ENCODE measurements around the gene BAZ2B.

- TF ChIP-seq JUND (IDR thresholded peaks at IDR 0.05) (no peak), CTCF (IDR thresholded peaks at IDR 0.05) (no peak), GABPA (IDR thresholded peaks at IDR 0.05; ENCODE audit: low read depth) (no peak), EP300 (IDR thresholded peaks at IDR 0.05; ENCODE audit: borderline replicate concordance in 1 of 2, low read depth in 1 of 2, low read length in 1 of 2) (no peak), TCF12 (IDR thresholded peaks at IDR 0.05) (no peak)
These were observed 219.5 kb downstream of the BAZ2B start for GRCh38 chr2:159396799-159397198.
